ENCODE data around the gene FAM174C.

The FAM174C gene

DNA sequence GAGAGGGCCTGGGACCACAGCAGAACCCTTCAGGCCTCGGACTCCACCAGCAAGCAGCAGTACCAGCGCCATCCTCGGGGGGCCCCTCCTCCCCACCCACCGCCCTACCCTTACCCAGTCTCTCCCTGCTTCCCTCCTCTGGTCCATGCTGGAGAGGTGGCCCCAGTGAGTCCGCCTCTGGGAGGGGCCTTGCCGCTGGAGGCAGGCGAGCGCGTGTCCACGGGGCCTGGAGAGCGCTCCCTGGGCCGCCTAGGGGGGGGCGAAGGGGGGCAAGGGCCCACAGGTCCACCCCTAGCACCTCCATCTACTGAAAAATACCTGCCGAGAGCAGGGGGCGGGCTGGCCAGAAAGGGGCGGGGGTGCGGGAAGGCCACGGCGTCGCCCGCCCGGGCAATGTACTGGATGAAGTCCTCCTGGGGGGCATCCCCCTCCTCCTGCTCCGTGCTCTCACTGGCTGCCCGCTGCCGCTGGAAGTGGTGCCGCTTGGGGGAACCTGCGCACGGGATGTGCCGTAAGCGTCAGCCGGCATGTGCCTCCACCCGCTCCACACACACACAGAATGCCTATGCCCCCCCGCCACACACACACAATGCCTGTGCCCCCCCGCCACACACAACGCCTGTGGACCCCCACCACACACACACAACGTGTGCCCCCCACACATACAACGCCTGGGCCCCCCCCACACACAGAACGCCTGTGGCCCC, 44.4 kb upstream of the FAM174C start:
- no peak overlapping the region for H2AFZ ChIP-seq (ENCODE audit: insufficient read depth, low read length, poor library complexity)
- no peak overlapping the region for H2BK12ac ChIP-seq (ENCODE audit: low read length)
- no CpG with 5 or more reads among the region's 38 CpGs for WGBS (ENCODE audit: extremely low coverage, insufficient coverage, insufficient read length)
- H3K27ac ChIP-seq (ENCODE audit: low read depth, low read length) = no peak overlapping the region
- H4K8ac ChIP-seq (ENCODE audit: low read depth, low read length) = no peak overlapping the region
- H3K18ac ChIP-seq (ENCODE audit: low read length) = no peak overlapping the region
- peaks cover 4 to 12% of the 10 kb centered on the region in 2 experiments for H3K4me1 ChIP-seq (ENCODE audit: control insufficient read depth in 1 of 2, insufficient read depth in 2 of 2, low read length in 2 of 2)
- H3K36me3 ChIP-seq (ENCODE audit: control insufficient read depth in 1 of 2, insufficient read depth in 2 of 2, low read length in 2 of 2) = peaks cover 57 to 65% of the 10 kb centered on the region in 2 experiments
- H4K12ac ChIP-seq (ENCODE audit: low read depth, low read length) = no peak overlapping the region
- H3K23ac ChIP-seq (ENCODE audit: low read length) = no peak overlapping the region
- no peak overlapping the region for H3K14ac ChIP-seq (ENCODE audit: low read length)
- H3K9me3 ChIP-seq (ENCODE audit: insufficient read depth, low read depth, low read length) = peaks cover 2% of the 10 kb centered on the region
- no peak overlapping the region for H3K4me2 ChIP-seq (ENCODE audit: low read length)
- H3K27me3 ChIP-seq (ENCODE audit: insufficient read depth, low read length) = no peaks in the 10 kb centered on the region
- H3K4ac ChIP-seq (ENCODE audit: low read depth, low read length) = no peak overlapping the region
- H3K79me1 ChIP-seq (ENCODE audit: low read length) = no peaks in the 10 kb centered on the region
- no peak overlapping the region for H2BK5ac ChIP-seq (ENCODE audit: low read depth, low read length, poor library complexity)
- H3K4me3 ChIP-seq (ENCODE audit: low read depth, low read length) = peak overlapping the region; percentile 16
- no peaks in the 10 kb centered on the region for H3K79me2 ChIP-seq (ENCODE audit: control insufficient read depth, insufficient read depth, low read length, poor library complexity)
- H3K9ac ChIP-seq (ENCODE audit: low read length) = no peak overlapping the region
- no peak overlapping the region for H4K91ac ChIP-seq (ENCODE audit: low read depth, low read length)
- no peak for DNase-seq
- no peak overlapping the region for H2AK5ac ChIP-seq (ENCODE audit: low read length)
- H2BK120ac ChIP-seq (ENCODE audit: insufficient read depth, low read length, poor library complexity) = no peak overlapping the region

DNA sequence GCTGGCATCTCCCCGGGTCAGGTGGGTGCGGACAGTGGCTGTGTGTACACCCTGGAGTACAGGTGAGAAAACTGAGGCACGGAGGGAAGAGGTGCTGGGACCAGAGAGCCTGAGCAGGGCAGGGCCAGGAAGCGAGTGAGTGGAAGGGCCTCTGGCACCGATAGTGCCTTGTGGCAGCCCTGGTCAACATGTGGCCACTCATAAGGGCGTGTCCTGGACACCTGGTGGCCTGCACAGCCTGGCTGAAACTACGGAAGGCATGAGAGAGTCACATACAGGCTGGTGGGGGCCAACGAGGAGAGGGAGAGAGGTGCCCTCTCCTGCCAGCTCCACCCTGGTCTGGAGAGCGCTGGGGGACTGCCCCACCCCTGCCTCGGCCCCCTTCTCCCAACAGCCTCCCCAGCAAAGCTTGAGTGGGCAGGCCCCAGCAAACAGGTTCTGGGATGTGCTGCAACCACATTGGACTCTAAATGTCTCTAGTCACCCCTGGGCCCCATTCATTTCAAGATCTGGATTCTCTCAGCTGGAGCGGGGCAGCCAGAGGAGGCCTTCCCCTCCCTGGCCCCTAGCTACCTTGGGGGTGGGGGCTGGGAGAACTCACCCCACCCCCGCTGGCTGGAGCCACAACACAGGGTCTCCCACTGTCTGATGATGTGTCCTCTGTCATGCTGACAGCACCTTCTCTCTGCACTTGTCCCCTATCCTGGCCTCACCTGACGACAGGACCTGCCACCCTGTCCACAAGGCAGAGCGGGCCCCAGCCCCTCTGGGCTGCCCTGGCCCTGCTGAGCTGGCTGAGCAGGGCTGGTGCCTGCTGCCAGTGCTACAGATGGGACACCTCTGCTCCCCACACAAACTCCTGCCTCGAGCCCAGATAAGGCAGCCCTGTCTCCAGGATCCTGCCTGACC, 43.3 kb upstream of the FAM174C start:
- no peak overlapping the region for H4K12ac ChIP-seq (ENCODE audit: low read depth, low read length)
- no peak overlapping the region for H3K4me3 ChIP-seq (ENCODE audit: low read depth, low read length)
- H3K18ac ChIP-seq (ENCODE audit: low read length) = no peak overlapping the region
- no peaks in the 10 kb centered on the region for H3K79me2 ChIP-seq (ENCODE audit: control insufficient read depth, insufficient read depth, low read length, poor library complexity)
- no peaks in the 10 kb centered on the region for H3K27me3 ChIP-seq (ENCODE audit: insufficient read depth, low read length)
- no peak overlapping the region for H4K91ac ChIP-seq (ENCODE audit: low read depth, low read length)
- no peak overlapping the region for H2BK5ac ChIP-seq (ENCODE audit: low read depth, low read length, poor library complexity)
- peaks cover under 1% of the 10 kb centered on the region for H3K79me1 ChIP-seq (ENCODE audit: low read length)
- no peak overlapping the region for H2BK12ac ChIP-seq (ENCODE audit: low read length)
- no peak overlapping the region for H2AFZ ChIP-seq (ENCODE audit: insufficient read depth, low read length, poor library complexity)
- H2BK120ac ChIP-seq (ENCODE audit: insufficient read depth, low read length, poor library complexity) = no peak overlapping the region
- peaks cover 2% of the 10 kb centered on the region for H3K9me3 ChIP-seq (ENCODE audit: insufficient read depth, low read depth, low read length)
- H4K8ac ChIP-seq (ENCODE audit: low read depth, low read length) = no peak overlapping the region
- peaks cover 46 to 57% of the 10 kb centered on the region in 2 experiments for H3K36me3 ChIP-seq (ENCODE audit: control insufficient read depth in 1 of 2, insufficient read depth in 2 of 2, low read length in 2 of 2)
- no peak overlapping the region for H3K4ac ChIP-seq (ENCODE audit: low read depth, low read length)
- H3K4me2 ChIP-seq (ENCODE audit: low read length) = no peak overlapping the region
- peak overlapping the region; percentile 44 for H3K9ac ChIP-seq (ENCODE audit: low read length)
- DNase-seq = peak in 1 of 2 donors; percentile 60
- no peak overlapping the region for H3K27ac ChIP-seq (ENCODE audit: low read depth, low read length)
- no peak overlapping the region for H3K14ac ChIP-seq (ENCODE audit: low read length)
- no peak overlapping the region for H2AK5ac ChIP-seq (ENCODE audit: low read length)
- H3K4me1 ChIP-seq (ENCODE audit: control insufficient read depth in 1 of 2, insufficient read depth in 2 of 2, low read length in 2 of 2) = peaks cover 9 to 19% of the 10 kb centered on the region in 2 experiments
- WGBS (ENCODE audit: extremely low coverage, insufficient coverage, insufficient read length) = no CpG with 5 or more reads among the region's 15 CpGs
- no peak overlapping the region for H3K23ac ChIP-seq (ENCODE audit: low read length)

DNA sequence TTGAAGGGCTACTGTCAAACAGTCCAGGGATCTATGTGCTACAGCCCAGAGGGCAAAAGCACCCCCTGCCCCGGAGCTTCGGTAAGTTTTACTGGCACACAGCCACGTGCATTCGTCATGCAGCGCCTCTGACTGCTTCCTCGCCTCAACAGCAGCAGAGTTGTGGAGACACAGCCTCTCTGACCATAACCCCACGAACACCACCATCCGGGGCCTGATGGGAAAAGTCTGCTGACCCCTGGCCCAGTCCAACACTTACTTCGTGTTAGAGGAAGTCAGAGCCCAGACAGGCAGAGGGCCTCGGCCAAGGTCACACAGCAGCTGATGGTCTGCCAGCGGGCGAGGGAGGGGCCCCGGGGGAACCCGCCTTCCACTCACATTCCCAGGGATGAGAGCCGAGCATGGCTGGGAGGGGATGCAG, 42.7 kb upstream of the FAM174C start:
- no CpG with 5 or more reads among the region's 15 CpGs for WGBS (ENCODE audit: extremely low coverage, insufficient coverage, insufficient read length)

DNA sequence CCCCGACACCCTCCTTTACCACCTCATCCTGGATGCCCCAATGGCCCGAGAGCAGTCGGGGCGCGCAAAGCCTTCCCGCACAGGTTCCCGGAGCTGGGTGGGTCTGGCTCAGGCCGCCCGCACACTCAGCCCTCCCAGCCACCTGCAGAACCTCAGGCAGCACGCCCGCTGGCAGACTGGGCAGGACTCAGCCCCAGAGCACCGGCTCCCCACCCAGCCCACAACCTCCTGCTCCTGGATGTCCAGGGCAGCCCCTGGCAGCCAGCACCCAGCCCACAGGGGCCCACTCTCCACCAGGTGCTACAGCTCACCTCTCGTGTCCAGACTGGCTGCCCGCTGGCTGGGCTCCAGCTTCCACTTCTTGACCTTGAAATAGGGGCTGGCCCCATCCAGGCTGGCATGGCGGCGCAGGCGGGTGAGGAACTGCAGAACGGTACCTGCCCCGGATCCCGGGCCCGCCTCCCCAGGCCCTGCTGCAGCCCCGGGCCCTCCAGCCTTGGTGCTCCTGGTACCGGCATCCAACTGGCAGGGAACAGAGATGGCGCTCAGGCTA, 42.1 kb upstream of the FAM174C start:
- Histone ChIP-seq H3K14ac (ENCODE audit: low read length) (no peak overlapping the region), H3K4me2 (ENCODE audit: low read length) (no peak overlapping the region), H2BK12ac (ENCODE audit: low read length) (no peak overlapping the region), H3K18ac (ENCODE audit: low read length) (no peak overlapping the region), H3K4me1 (ENCODE audit: control insufficient read depth in 1 of 2, insufficient read depth in 2 of 2, low read length in 2 of 2) (peaks cover 9 to 20% of the 10 kb centered on the region in 2 experiments), H3K36me3 (ENCODE audit: control insufficient read depth in 1 of 2, insufficient read depth in 2 of 2, low read length in 2 of 2) (peaks cover 35 to 45% of the 10 kb centered on the region in 2 experiments), H3K79me1 (ENCODE audit: low read length) (peaks cover 6% of the 10 kb centered on the region), H3K79me2 (ENCODE audit: control insufficient read depth, insufficient read depth, low read length, poor library complexity) (peaks cover 1% of the 10 kb centered on the region), H2BK5ac (ENCODE audit: low read depth, low read length, poor library complexity) (no peak overlapping the region), H4K12ac (ENCODE audit: low read depth, low read length) (no peak overlapping the region), H2AFZ (ENCODE audit: insufficient read depth, low read length, poor library complexity) (no peak overlapping the region), H3K23ac (ENCODE audit: low read length) (no peak overlapping the region), H4K8ac (ENCODE audit: low read depth, low read length) (no peak overlapping the region), H3K4ac (ENCODE audit: low read depth, low read length) (no peak overlapping the region), H3K4me3 (ENCODE audit: low read depth, low read length) (no peak overlapping the region), H2AK5ac (ENCODE audit: low read length) (no peak overlapping the region), H2BK120ac (ENCODE audit: insufficient read depth, low read length, poor library complexity) (no peak overlapping the region), H4K91ac (ENCODE audit: low read depth, low read length) (no peak overlapping the region), H3K27ac (ENCODE audit: low read depth, low read length) (no peak overlapping the region), H3K9me3 (ENCODE audit: insufficient read depth, low read depth, low read length) (peaks cover 5% of the 10 kb centered on the region), H3K27me3 (ENCODE audit: insufficient read depth, low read length) (no peaks in the 10 kb centered on the region), H3K9ac (ENCODE audit: low read length) (no peak overlapping the region)
- WGBS (ENCODE audit: extremely low coverage, insufficient coverage, insufficient read length) = no CpG with 5 or more reads among the region's 24 CpGs
- no peak for DNase-seq

More for the DNA sequence above, 42.7 kb upstream of the FAM174C start:
- no peak overlapping the region for H3K18ac ChIP-seq (ENCODE audit: low read length)
- H2BK120ac ChIP-seq (ENCODE audit: insufficient read depth, low read length, poor library complexity) = no peak overlapping the region
- no peak overlapping the region for H3K27ac ChIP-seq (ENCODE audit: low read depth, low read length)
- peaks cover 40 to 51% of the 10 kb centered on the region in 2 experiments for H3K36me3 ChIP-seq (ENCODE audit: control insufficient read depth in 1 of 2, insufficient read depth in 2 of 2, low read length in 2 of 2)
- H2AFZ ChIP-seq (ENCODE audit: insufficient read depth, low read length, poor library complexity) = no peak overlapping the region
- no peak overlapping the region for H2BK5ac ChIP-seq (ENCODE audit: low read depth, low read length, poor library complexity)
- peaks cover 5% of the 10 kb centered on the region for H3K79me1 ChIP-seq (ENCODE audit: low read length)
- H3K4me2 ChIP-seq (ENCODE audit: low read length) = no peak overlapping the region
- H4K91ac ChIP-seq (ENCODE audit: low read depth, low read length) = no peak overlapping the region
- H3K27me3 ChIP-seq (ENCODE audit: insufficient read depth, low read length) = no peaks in the 10 kb centered on the region
- no peak overlapping the region for H3K4me3 ChIP-seq (ENCODE audit: low read depth, low read length)
- H3K4ac ChIP-seq (ENCODE audit: low read depth, low read length) = no peak overlapping the region
- H4K12ac ChIP-seq (ENCODE audit: low read depth, low read length) = no peak overlapping the region
- no peak overlapping the region for H3K14ac ChIP-seq (ENCODE audit: low read length)
- DNase-seq = no peak
- H3K9me3 ChIP-seq (ENCODE audit: insufficient read depth, low read depth, low read length) = peaks cover 5% of the 10 kb centered on the region
- H4K8ac ChIP-seq (ENCODE audit: low read depth, low read length) = no peak overlapping the region
- H2AK5ac ChIP-seq (ENCODE audit: low read length) = no peak overlapping the region
- H3K23ac ChIP-seq (ENCODE audit: low read length) = no peak overlapping the region
- H3K79me2 ChIP-seq (ENCODE audit: control insufficient read depth, insufficient read depth, low read length, poor library complexity) = peaks cover 1% of the 10 kb centered on the region
- no peak overlapping the region for H3K9ac ChIP-seq (ENCODE audit: low read length)
- peaks cover 9 to 20% of the 10 kb centered on the region in 2 experiments for H3K4me1 ChIP-seq (ENCODE audit: control insufficient read depth in 1 of 2, insufficient read depth in 2 of 2, low read length in 2 of 2)
- H2BK12ac ChIP-seq (ENCODE audit: low read length) = no peak overlapping the region

Data from trophoblast cell (in vitro differentiated cells and primary cell).